K562 (cell line): Measurements from ENCODE around the gene DLGAP1. TPM values are rescaled to one million over a fixed set of nuclear protein-coding genes. Genes with fewer than 3 reads are reported as not detected.

Experiments used
- ATAC-seq: fragments of 200-7000 bp; cut with Tn5 transposase; 3 replicates; pipeline ENCODE4 v1.9.1; 2020; ENCODE audit warnings: moderate library complexity
- BruUV-seq: library from RNA; stranded (reverse); fragments of 400-500 nt; replicated peaks from 2 replicates; lab custom pipeline; 2021; lab: Mats Ljungman, UMichigan
- CTCF ChIA-PET: fragments of 300-600 bp; formaldehyde crosslinking; extraction: SDS; loops from one replicate; lab custom pipeline; 2021; ENCODE audit warnings: low intra/inter-chr PET ratio; lab: Yijun Ruan, JAX
- POLR2A ChIA-PET: fragments of 300-600, 350-650 bp; sonication (Branson Sonifier 250); formaldehyde crosslinking; extraction: SDS; loops from one replicate; lab custom pipeline; 2021; ENCODE audit warnings: antibody characterized with exemption, inconsistent platforms; lab: Yijun Ruan, JAX
- DNase-seq, 4 experiments: peaks; one replicate each; pipeline versions ENCODE4 v3.0.0 to v3.0.0-alpha.2; 2011 to 2018; ENCODE audit warnings: low spot score in 3 of 4, mixed read lengths in 3 of 4; ENCODE audit errors: extremely low read depth in 1 of 4
- FAIRE-seq: peaks from 2 replicates; lab custom pipeline; 2011; peaks lifted over from hg19 to GRCh38; lab: Jason Lieb, UNC
- H2AFZ ChIP-seq: 2 replicates; pipeline ENCODE4 v1.6.0; 2011; ENCODE audit warnings: low read depth, low read length, control low read depth, inconsistent platforms
- H3K27ac ChIP-seq: fragments of 200-600 bp; 3 replicates; pipeline ENCODE4 v1.8.0; 2011; ENCODE audit warnings: low read depth, mild to moderate bottlenecking, control low read depth, inconsistent platforms, low read length, moderate library complexity, mixed read lengths; ENCODE audit errors: extremely low read depth
- H3K27me3 ChIP-seq, 2 experiments: fragments of 300-600 bp in 1 of 2; 2 replicates in 1 of 2; 3 replicates in 1 of 2; pipeline versions ENCODE4 v1.6.0 to v1.8.0; 2011; ENCODE audit warnings: inconsistent platforms in 2 of 2, low read length in 2 of 2, mild to moderate bottlenecking in 1 of 2, mixed read lengths in 1 of 2, moderate library complexity in 1 of 2; ENCODE audit not compliant: control insufficient read depth in 2 of 2, insufficient read depth in 2 of 2
- H3K36me3 ChIP-seq: fragments of 300-600 bp; 3 replicates; pipeline ENCODE4 v1.8.0; 2011; ENCODE audit warnings: mild to moderate bottlenecking, low read length, inconsistent platforms; ENCODE audit not compliant: control insufficient read depth, insufficient read depth
- H3K4me1 ChIP-seq, 2 experiments: fragments of 200-600 bp in 1 of 2; replicated peaks in 1 of 2; 2 replicates in 1 of 2; 3 replicates in 1 of 2; pipeline versions ENCODE4 v1.5.1 to v1.8.0; 2011; ENCODE audit warnings: inconsistent platforms in 2 of 2, low read length in 2 of 2, mild to moderate bottlenecking in 1 of 2, mixed read lengths in 1 of 2, moderate library complexity in 1 of 2; ENCODE audit not compliant: control insufficient read depth in 2 of 2, insufficient read depth in 2 of 2
- H3K4me2 ChIP-seq: 2 replicates; pipeline ENCODE4 v1.6.1; 2011; ENCODE audit warnings: low read length, control low read depth, inconsistent platforms, mixed read lengths; ENCODE audit not compliant: insufficient read depth
- H3K4me3 ChIP-seq: fragments of 200-600 bp; sonication (generic), shearing (Covaris generic); 2 replicates; pipeline ENCODE4 v1.5.1; 2016; ENCODE audit warnings: control low read depth, inconsistent platforms
- H3K79me2 ChIP-seq: fragments of 200-600 bp; 3 replicates; pipeline ENCODE4 v1.8.0; 2011; ENCODE audit warnings: low read length, inconsistent platforms; ENCODE audit not compliant: control insufficient read depth, insufficient read depth
- H3K9ac ChIP-seq, 2 experiments: 2 replicates each; pipeline versions ENCODE4 v1.6.0 to v1.6.1; 2011; ENCODE audit warnings: low read depth in 2 of 2, low read length in 2 of 2, control low read depth in 1 of 2, inconsistent platforms in 1 of 2, mild to moderate bottlenecking in 1 of 2, mixed read lengths in 1 of 2; ENCODE audit not compliant: insufficient read depth in 1 of 2
- H3K9me1 ChIP-seq: one replicate; pipeline ENCODE4 v1.6.0; 2011; ENCODE audit warnings: inconsistent platforms, mild to moderate bottlenecking, low read length, moderate library complexity; ENCODE audit not compliant: control insufficient read depth, insufficient read depth
- H3K9me3 ChIP-seq: replicated peaks from 2 replicates; pipeline ENCODE4 v1.5.1; 2011; ENCODE audit warnings: low read depth, low read length, inconsistent platforms; ENCODE audit not compliant: control insufficient read depth, insufficient read depth
- H4K20me1 ChIP-seq: replicated peaks from 2 replicates; pipeline ENCODE4 v1.6.1; 2011; ENCODE audit warnings: low read length, inconsistent platforms, mixed read lengths; ENCODE audit not compliant: control insufficient read depth, insufficient read depth
- CTBP1 ChIP-seq: fragments of 450-650 bp; IDR thresholded peaks from 2 replicates; pipeline ENCODE4 v1.6.1; 2016; ENCODE audit warnings: borderline replicate concordance
- CXXC5 ChIP-seq: fragments of 250-450 bp; sonication (Bioruptor Pico); IDR thresholded peaks from 2 replicates; pipeline ENCODE4 v1.8.0; 2022; ENCODE audit warnings: inconsistent platforms, mild to moderate bottlenecking, moderate library complexity
- MXI1 ChIP-seq: IDR thresholded peaks from 2 replicates; pipeline ENCODE4 v1.6.1; 2011; ENCODE audit warnings: low read depth, mild to moderate bottlenecking, improper control_type of control experiment, low read length
- NFYB ChIP-seq: IDR thresholded peaks from 2 replicates; pipeline ENCODE4 v1.6.1; 2011; ENCODE audit warnings: mild to moderate bottlenecking, moderate library complexity; ENCODE audit not compliant: insufficient read length; ENCODE audit errors: extremely low read depth
- POLR2AphosphoS5 ChIP-seq: IDR thresholded peaks from 2 replicates; pipeline ENCODE4 v1.6.1; 2011; ENCODE audit warnings: mild to moderate bottlenecking, low read depth, low read length, moderate library complexity; ENCODE audit not compliant: control insufficient read depth, insufficient read depth
- POLR3A ChIP-seq: IDR thresholded peaks from 2 replicates; pipeline ENCODE4 v1.6.1; 2011; ENCODE audit warnings: borderline replicate concordance, mild to moderate bottlenecking, moderate library complexity; ENCODE audit not compliant: insufficient read length, insufficient read depth; ENCODE audit errors: extremely low read depth
- RAD21 ChIP-seq, 2 experiments: fragments of 250-450 bp in 1 of 2; fragments of 450-650 bp in 1 of 2; sonication (Bioruptor Pico) in 1 of 2; formaldehyde crosslinking in 1 of 2; IDR thresholded peaks in 1 of 2; conservative IDR thresholded peaks in 1 of 2; 2 replicates each; pipeline versions ENCODE4 v1.4.0 to v1.8.0; 2020 to 2022; ENCODE audit warnings: mild to moderate bottlenecking in 2 of 2, moderate library complexity in 1 of 2
- RFX1 ChIP-seq: fragments of 450-650 bp; IDR thresholded peaks from 2 replicates; pipeline ENCODE4 v1.6.1; 2016; ENCODE audit warnings: mild to moderate bottlenecking, moderate library complexity
- SMARCA4 ChIP-seq: fragments of 450-650 bp; IDR thresholded peaks from 2 replicates; pipeline ENCODE4 v1.6.1; 2016
- STAT5A ChIP-seq: IDR thresholded peaks from 2 replicates; pipeline ENCODE4 v1.6.1; 2012; ENCODE audit warnings: low read length, inconsistent platforms, borderline replicate concordance
- TAF1 ChIP-seq: IDR thresholded peaks from 2 replicates; pipeline ENCODE4 v1.6.1; 2011; ENCODE audit warnings: mild to moderate bottlenecking, low read length, moderate library complexity; ENCODE audit not compliant: insufficient read depth, control insufficient read depth, severe bottlenecking; ENCODE audit errors: extremely low read depth
- U2AF1 ChIP-seq: fragments of 200-400 bp; formaldehyde crosslinking; optimal IDR thresholded peaks from 2 replicates; pipeline ENCODE3; 2017; ENCODE audit warnings: mild to moderate bottlenecking, low read depth, low read length, moderate library complexity
- ZFP36 ChIP-seq: fragments of 150-350 bp; IDR thresholded peaks from 2 replicates; pipeline ENCODE4 v1.6.1; 2018; ENCODE audit warnings: low read length, low read depth; ENCODE audit not compliant: partially characterized antibody
- ZNF830 ChIP-seq: fragments of 250-450 bp; sonication (Bioruptor Pico); IDR thresholded peaks from 2 replicates; pipeline ENCODE4 v1.5.0; 2021; ENCODE audit warnings: mild to moderate bottlenecking
- WGBS: fragments of 100-300 bp; shearing (Covaris generic); methylation state at CpG from one replicate; pipeline ENCODE4 v1.1.6; 2016; ENCODE audit warnings: low coverage, mixed read lengths; ENCODE audit not compliant: insufficient coverage; ENCODE audit errors: missing lambda C conversion rate; 5-methylcytosine and 5-hydroxymethylcytosine counted together
- in situ Hi-C: fragments of 300-500 bp; cut with MboI; formaldehyde crosslinking; loops from 4 replicates; pipeline ENCODE4 v1.15.0; 2018; ENCODE audit warnings: inconsistent platforms, mixed read lengths
- intact Hi-C: fragments of 100-400 bp; cut with micrococcal nuclease; formaldehyde crosslinking; loops from 2 replicates; pipeline ENCODE4 v1.14.2; 2022
- polyA plus RNA-seq, 8 experiments: library from polyadenylated mRNA; depleted of rRNA in 4 of 8; stranded (reverse) in 5 of 8; unstranded in 3 of 8; fragments of >200 nt; fragmentation: Nextera tagmentation in 2 of 8; fragmentation: Illumina TruSeq in 1 of 8; extraction: Ambion mirVana in 2 of 8; extraction: Trizol in 1 of 8; gene quantifications; 2 replicates each; pipeline versions ENCODE4 v1.2.1 to v1.2.3, GENCODE V29; 2011 to 2014; ENCODE audit warnings: inconsistent platforms in 1 of 8, missing spikeins in 1 of 8
- total RNA-seq, 7 experiments: library from RNA; depleted of rRNA in 6 of 7; stranded (reverse); fragments of >200 nt in 6 of 7; fragmentation: Illumina TruSeq in 2 of 7; extraction: Trizol in 2 of 7; gene quantifications; 2 replicates each; pipeline versions ENCODE4 v1.2.1 to v1.2.3, GENCODE V29; 2011 to 2021; ENCODE audit warnings: low replicate concordance in 1 of 7
- TF ChIP-seq, protein P1 (sequence below): sonication (generic); formaldehyde crosslinking; IDR thresholded peaks from 2 replicates; pipeline ENCODE4 v1.8.0; 2022; ENCODE audit warnings: mild to moderate bottlenecking, missing genetic modification reagents
- TF ChIP-seq, protein P2 (sequence below): fragments of 250-450 bp; sonication (Bioruptor Pico); IDR thresholded peaks from 2 replicates; pipeline ENCODE4 v1.8.0; 2022; ENCODE audit warnings: inconsistent platforms, mild to moderate bottlenecking, moderate library complexity, borderline replicate concordance
- TF ChIP-seq, protein P3 (sequence below): fragments of 250-450 bp; sonication (Bioruptor Pico); IDR thresholded peaks from 2 replicates; pipeline ENCODE4 v1.4.0; 2020; ENCODE audit warnings: mild to moderate bottlenecking, moderate library complexity

Gene DLGAP1
- total and polyA plus RNA-seq, 9 of the 15 experiments (the other 6 are each of a cell fraction or from before 2014, with no cell fraction given), result 0.04 to 0.22 (median 0.08) TPM

DNA sequence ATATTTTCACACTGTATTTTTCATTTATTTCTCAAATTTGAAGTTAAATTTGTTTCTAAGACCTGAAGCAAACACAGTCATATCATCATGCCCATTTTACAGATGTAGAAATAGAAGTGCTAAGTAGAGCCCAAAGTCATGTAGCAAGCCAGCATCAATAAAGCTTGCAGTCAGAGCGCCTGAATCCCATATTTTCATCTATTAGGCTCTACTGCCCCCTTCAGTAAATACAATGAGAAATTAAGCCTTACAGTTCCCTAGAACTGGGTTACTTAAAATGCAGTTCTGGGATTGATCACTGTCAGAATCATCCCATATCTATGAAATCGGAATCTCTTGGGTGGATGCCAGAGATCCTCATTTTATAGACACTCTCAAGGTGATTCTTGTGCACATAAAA lies 585.3 kb downstream of the DLGAP1 start:
- intact Hi-C loops, result loop anchor here (1.0 to 5.0 kb wide), 4 partner anchors 99 to 587 kb away; no protein-coding TSS in a partner anchor
- ATAC-seq, result peak; percentile 93
- peak; percentile 82 for FAIRE-seq
- Histone ChIP-seq H3K27me3 (no peaks in the 10 kb centered on the region), H3K9me1 (no peaks in the 10 kb centered on the region), H4K20me1 (no peaks in the 10 kb centered on the region), H3K36me3 (no peaks in the 10 kb centered on the region), H3K4me3 (no peak overlapping the region), H2AFZ (no peak overlapping the region), H3K27ac (no peak overlapping the region), H3K4me1 (no peaks in the 10 kb centered on the region), H3K4me2 (no peak overlapping the region), H3K79me2 (no peaks in the 10 kb centered on the region), H3K9me3 (no peaks in the 10 kb centered on the region), H3K9ac (no peak overlapping the region)
- ChIA-PET CTCF (interaction anchor here (0.6 to 2.7 kb wide), 3 partner anchors 166 to 588 kb away, joined by 3 to 24 read pairs (median 8); no protein-coding TSS in a partner anchor), POLR2A (interaction anchor here (0.5 to 1.3 kb wide), 4 partner anchors 13 to 590 kb away, joined by 3 to 4 read pairs (median 3); no protein-coding TSS in a partner anchor)
- in situ Hi-C loops, result loop anchor here (5.0 kb wide), 1 partner anchor 593 kb away; no protein-coding TSS in a partner anchor
- peak in 3 of 4 experiments; percentile 14 to 61 (median 49) for DNase-seq
- 2% methylated on average over 2 of the region's 2 CpGs for WGBS
- BruUV-seq, result no TSS peak
- TF ChIP-seq CXXC5 (CRISPR knock-in tag), result no peak
- TF ChIP-seq, protein P1, sequence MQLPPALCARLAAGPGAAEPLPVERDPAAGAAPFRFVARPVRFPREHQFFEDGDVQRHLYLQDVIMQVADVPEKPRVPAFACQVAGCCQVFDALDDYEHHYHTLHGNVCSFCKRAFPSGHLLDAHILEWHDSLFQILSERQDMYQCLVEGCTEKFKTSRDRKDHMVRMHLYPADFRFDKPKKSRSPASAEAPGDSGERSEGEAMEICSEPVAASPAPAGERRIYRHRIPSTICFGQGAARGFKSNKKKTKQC (CRISPR knock-in tag), result no peak
- TF ChIP-seq MXI1, result no peak
- no peak for TF ChIP-seq CTBP1
- TF ChIP-seq NFYB, result no peak
- TF ChIP-seq, protein P2, sequence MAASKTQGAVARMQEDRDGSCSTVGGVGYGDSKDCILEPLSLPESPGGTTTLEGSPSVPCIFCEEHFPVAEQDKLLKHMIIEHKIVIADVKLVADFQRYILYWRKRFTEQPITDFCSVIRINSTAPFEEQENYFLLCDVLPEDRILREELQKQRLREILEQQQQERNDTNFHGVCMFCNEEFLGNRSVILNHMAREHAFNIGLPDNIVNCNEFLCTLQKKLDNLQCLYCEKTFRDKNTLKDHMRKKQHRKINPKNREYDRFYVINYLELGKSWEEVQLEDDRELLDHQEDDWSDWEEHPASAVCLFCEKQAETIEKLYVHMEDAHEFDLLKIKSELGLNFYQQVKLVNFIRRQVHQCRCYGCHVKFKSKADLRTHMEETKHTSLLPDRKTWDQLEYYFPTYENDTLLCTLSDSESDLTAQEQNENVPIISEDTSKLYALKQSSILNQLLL, result no peak
- TF ChIP-seq ZNF830 (CRISPR knock-in tag), result no peak
- TF ChIP-seq ZFP36, result no peak
- no peak for TF ChIP-seq TAF1
- no peak for TF ChIP-seq POLR2AphosphoS5
- TF ChIP-seq POLR3A, result no peak
- TF ChIP-seq RAD21 (CRISPR knock-in tag; conservative IDR thresholded peaks at IDR 0.05 in 1 of 2, IDR thresholded peaks at IDR 0.05 in 1 of 2), result peak; percentile 79 to 89
- no peak for TF ChIP-seq U2AF1
- TF ChIP-seq RFX1, result no peak
- TF ChIP-seq STAT5A, result no peak
- TF ChIP-seq SMARCA4, result no peak
- TF ChIP-seq, protein P3, sequence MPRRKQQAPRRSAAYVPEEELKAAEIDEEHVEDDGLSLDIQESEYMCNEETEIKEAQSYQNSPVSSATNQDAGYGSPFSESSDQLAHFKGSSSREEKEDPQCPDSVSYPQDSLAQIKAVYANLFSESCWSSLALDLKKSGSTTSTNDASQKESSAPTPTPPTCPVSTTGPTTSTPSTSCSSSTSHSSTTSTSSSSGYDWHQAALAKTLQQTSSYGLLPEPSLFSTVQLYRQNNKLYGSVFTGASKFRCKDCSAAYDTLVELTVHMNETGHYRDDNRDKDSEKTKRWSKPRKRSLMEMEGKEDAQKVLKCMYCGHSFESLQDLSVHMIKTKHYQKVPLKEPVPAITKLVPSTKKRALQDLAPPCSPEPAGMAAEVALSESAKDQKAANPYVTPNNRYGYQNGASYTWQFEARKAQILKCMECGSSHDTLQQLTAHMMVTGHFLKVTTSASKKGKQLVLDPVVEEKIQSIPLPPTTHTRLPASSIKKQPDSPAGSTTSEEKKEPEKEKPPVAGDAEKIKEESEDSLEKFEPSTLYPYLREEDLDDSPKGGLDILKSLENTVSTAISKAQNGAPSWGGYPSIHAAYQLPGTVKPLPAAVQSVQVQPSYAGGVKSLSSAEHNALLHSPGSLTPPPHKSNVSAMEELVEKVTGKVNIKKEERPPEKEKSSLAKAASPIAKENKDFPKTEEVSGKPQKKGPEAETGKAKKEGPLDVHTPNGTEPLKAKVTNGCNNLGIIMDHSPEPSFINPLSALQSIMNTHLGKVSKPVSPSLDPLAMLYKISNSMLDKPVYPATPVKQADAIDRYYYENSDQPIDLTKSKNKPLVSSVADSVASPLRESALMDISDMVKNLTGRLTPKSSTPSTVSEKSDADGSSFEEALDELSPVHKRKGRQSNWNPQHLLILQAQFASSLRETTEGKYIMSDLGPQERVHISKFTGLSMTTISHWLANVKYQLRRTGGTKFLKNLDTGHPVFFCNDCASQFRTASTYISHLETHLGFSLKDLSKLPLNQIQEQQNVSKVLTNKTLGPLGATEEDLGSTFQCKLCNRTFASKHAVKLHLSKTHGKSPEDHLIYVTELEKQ (CRISPR knock-in tag), result no peak
